Measurements from ENCODE around the gene SOCS6.

The SOCS6 gene

GRCh38 chr18:70333757-70334156, 44.9 kb downstream of the SOCS6 start:
- Histone ChIP-seq H3K79me2 (ENCODE audit: insufficient read depth, low read length) (no peaks in the 10 kb centered on the region), H4K20me1 (ENCODE audit: insufficient read depth, low read length) (no peaks in the 10 kb centered on the region), H3K36me3 (ENCODE audit: insufficient read depth, low read length) (no peaks in the 10 kb centered on the region), H3K9ac (ENCODE audit: low read depth, low read length) (no peak overlapping the region), H3K4me1 (ENCODE audit: insufficient read depth, low read length) (no peaks in the 10 kb centered on the region), H3K4me3 (ENCODE audit: low read depth in 1 of 2, low read length in 2 of 2) (no peak overlapping the region), H3K4me2 (ENCODE audit: insufficient read depth, low read length) (no peak overlapping the region), H3K27ac (ENCODE audit: low read length) (no peak overlapping the region), H3K27me3 (ENCODE audit: insufficient read depth, low read length, poor library complexity) (no peaks in the 10 kb centered on the region), H2AFZ (ENCODE audit: low read depth, low read length) (no peak overlapping the region), H3K9me3 (ENCODE audit: insufficient read depth, low read length, severe bottlenecking) (peaks cover 4% of the 10 kb centered on the region)
- no peak for DNase-seq
- no peak for ATAC-seq (ENCODE audit: insufficient read depth, low read depth)
- TF ChIP-seq CTCF (IDR thresholded peaks at IDR 0.05; ENCODE audit: borderline replicate concordance, extremely low read depth, low read length, poor library complexity, severe bottlenecking) (no peak), EZH2 (IDR thresholded peaks at IDR 0.05; ENCODE audit: borderline replicate concordance, low read depth, low read length, severe bottlenecking) (no peak)

GRCh38 chr18:70334264-70334663, 45.4 kb downstream of the SOCS6 start:
- no peak for DNase-seq
- Histone ChIP-seq H4K20me1 (ENCODE audit: insufficient read depth, low read length) (no peaks in the 10 kb centered on the region), H3K9ac (ENCODE audit: low read depth, low read length) (no peak overlapping the region), H3K9me3 (ENCODE audit: insufficient read depth, low read length, severe bottlenecking) (peaks cover 4% of the 10 kb centered on the region), H3K4me2 (ENCODE audit: insufficient read depth, low read length) (no peak overlapping the region), H3K4me3 (ENCODE audit: low read depth in 1 of 2, low read length in 2 of 2) (no peak overlapping the region), H3K79me2 (ENCODE audit: insufficient read depth, low read length) (no peaks in the 10 kb centered on the region), H2AFZ (ENCODE audit: low read depth, low read length) (no peak overlapping the region), H3K27ac (ENCODE audit: low read length) (no peak overlapping the region), H3K4me1 (ENCODE audit: insufficient read depth, low read length) (no peaks in the 10 kb centered on the region), H3K27me3 (ENCODE audit: insufficient read depth, low read length, poor library complexity) (no peaks in the 10 kb centered on the region), H3K36me3 (ENCODE audit: insufficient read depth, low read length) (no peaks in the 10 kb centered on the region)
- ATAC-seq (ENCODE audit: insufficient read depth, low read depth): no peak
- no peak for TF ChIP-seq CTCF (IDR thresholded peaks at IDR 0.05; ENCODE audit: borderline replicate concordance, extremely low read depth, low read length, poor library complexity, severe bottlenecking)
- TF ChIP-seq EZH2 (IDR thresholded peaks at IDR 0.05; ENCODE audit: borderline replicate concordance, low read depth, low read length, severe bottlenecking): no peak

DNA sequence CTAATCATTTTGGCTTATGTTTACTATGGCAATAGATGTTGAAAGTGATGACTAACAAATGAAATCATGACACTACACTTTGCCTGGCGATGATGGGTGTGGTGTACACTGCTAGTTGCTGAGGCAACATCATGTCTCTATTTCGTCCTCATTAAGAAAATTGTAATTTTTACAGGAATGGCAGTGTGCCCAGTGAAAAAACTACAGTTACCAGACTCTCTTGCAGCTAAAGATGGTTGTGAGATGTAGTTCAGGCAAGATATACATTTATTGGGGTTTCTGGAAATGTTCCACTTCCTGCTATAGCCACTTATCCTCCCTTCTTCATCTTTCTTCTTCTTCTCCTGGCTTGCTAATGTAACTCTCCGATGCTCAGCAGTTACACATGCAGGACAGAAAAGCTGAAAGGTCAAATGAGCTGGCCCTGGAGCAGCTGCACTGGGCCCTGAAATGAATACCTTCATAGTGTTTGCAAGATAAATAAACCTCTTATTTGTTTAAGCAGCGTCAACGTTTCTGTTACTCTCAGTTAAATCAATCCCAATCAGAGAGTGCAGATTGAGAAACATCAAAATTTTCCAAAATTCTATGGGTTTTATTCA, 46.0 kb downstream of the SOCS6 start:
- DNase-seq (no peak), ATAC-seq (ENCODE audit: insufficient read depth, low read depth) (no peak)
- Histone ChIP-seq H3K27ac (ENCODE audit: low read length) (no peak overlapping the region), H3K79me2 (ENCODE audit: insufficient read depth, low read length) (no peaks in the 10 kb centered on the region), H3K4me3 (ENCODE audit: low read depth in 1 of 2, low read length in 2 of 2) (no peak overlapping the region), H3K4me2 (ENCODE audit: insufficient read depth, low read length) (no peak overlapping the region), H3K9me3 (ENCODE audit: insufficient read depth, low read length, severe bottlenecking) (peaks cover 4% of the 10 kb centered on the region), H3K36me3 (ENCODE audit: insufficient read depth, low read length) (no peaks in the 10 kb centered on the region), H3K4me1 (ENCODE audit: insufficient read depth, low read length) (no peaks in the 10 kb centered on the region), H4K20me1 (ENCODE audit: insufficient read depth, low read length) (no peaks in the 10 kb centered on the region), H3K27me3 (ENCODE audit: insufficient read depth, low read length, poor library complexity) (no peaks in the 10 kb centered on the region), H2AFZ (ENCODE audit: low read depth, low read length) (no peak overlapping the region), H3K9ac (ENCODE audit: low read depth, low read length) (no peak overlapping the region)
- no peak for TF ChIP-seq EZH2 (IDR thresholded peaks at IDR 0.05; ENCODE audit: borderline replicate concordance, low read depth, low read length, severe bottlenecking)
- no peak for TF ChIP-seq CTCF (IDR thresholded peaks at IDR 0.05; ENCODE audit: borderline replicate concordance, extremely low read depth, low read length, poor library complexity, severe bottlenecking)

All from DND-41 (cell line).